ENCODE data around the gene MYBPC2.
A peak's percentile ranks its signal among the peaks of the same experiment; 100 is the strongest.

The MYBPC2 gene

GRCh38 chr19:50482916-50483315 is 50.2 kb downstream of the MYBPC2 start:
- Mint-ChIP-seq H3K9me3 (no peaks in the 10 kb centered on the region), H3K27me3 (ENCODE audit: low read depth) (no peaks in the 10 kb centered on the region), H3K4me1 (ENCODE audit: low read depth) (peaks cover 4% of the 10 kb centered on the region), H3K4me3 (no peak overlapping the region), H3K27ac (no peak overlapping the region), H3K36me3 (ENCODE audit: low read depth) (peaks cover 27% of the 10 kb centered on the region)

- H3K4me1 Mint-ChIP-seq (ENCODE audit: low read depth): peaks cover 3% of the 10 kb centered on the region
- H3K4me3 Mint-ChIP-seq: no peak overlapping the region
- H3K27me3 Mint-ChIP-seq (ENCODE audit: low read depth): no peaks in the 10 kb centered on the region
- peaks cover 28% of the 10 kb centered on the region for H3K36me3 Mint-ChIP-seq (ENCODE audit: low read depth)
- H3K9me3 Mint-ChIP-seq: no peaks in the 10 kb centered on the region
- no peak overlapping the region for H3K27ac Mint-ChIP-seq
Measured at GRCh38 chr19:50485284-50485955, 52.7 kb downstream of the MYBPC2 start.

- H3K9me3 Mint-ChIP-seq: no peaks in the 10 kb centered on the region
- peaks cover 8% of the 10 kb centered on the region for H3K4me1 Mint-ChIP-seq (ENCODE audit: low read depth)
- no peak overlapping the region for H3K27ac Mint-ChIP-seq
- peaks cover 7% of the 10 kb centered on the region for H3K27me3 Mint-ChIP-seq (ENCODE audit: low read depth)
- peaks cover 26% of the 10 kb centered on the region for H3K36me3 Mint-ChIP-seq (ENCODE audit: low read depth)
- no peak overlapping the region for H3K4me3 Mint-ChIP-seq
Measured at GRCh38 chr19:50486823-50487515, 54.3 kb downstream of the MYBPC2 start.

- H3K27ac Mint-ChIP-seq: no peak overlapping the region
- peaks cover 20% of the 10 kb centered on the region for H3K36me3 Mint-ChIP-seq (ENCODE audit: low read depth)
- H3K9me3 Mint-ChIP-seq: no peaks in the 10 kb centered on the region
- H3K4me3 Mint-ChIP-seq: no peak overlapping the region
- peaks cover 12% of the 10 kb centered on the region for H3K4me1 Mint-ChIP-seq (ENCODE audit: low read depth)
- peaks cover 7% of the 10 kb centered on the region for H3K27me3 Mint-ChIP-seq (ENCODE audit: low read depth)
Measured at GRCh38 chr19:50488389-50489194, 55.9 kb downstream of the MYBPC2 start.

GRCh38 chr19:50489461-50490011 is 56.8 kb downstream of the MYBPC2 start:
- Mint-ChIP-seq H3K4me3 (no peak overlapping the region), H3K27me3 (ENCODE audit: low read depth) (peaks cover 7% of the 10 kb centered on the region), H3K9me3 (no peaks in the 10 kb centered on the region), H3K27ac (no peak overlapping the region), H3K4me1 (ENCODE audit: low read depth) (peaks cover 12% of the 10 kb centered on the region), H3K36me3 (ENCODE audit: low read depth) (peaks cover 20% of the 10 kb centered on the region)

- Mint-ChIP-seq H3K4me1 (ENCODE audit: low read depth) (peaks cover 12% of the 10 kb centered on the region), H3K36me3 (ENCODE audit: low read depth) (peaks cover 13% of the 10 kb centered on the region), H3K4me3 (no peak overlapping the region), H3K9me3 (no peaks in the 10 kb centered on the region), H3K27ac (no peak overlapping the region), H3K27me3 (ENCODE audit: low read depth) (peaks cover 7% of the 10 kb centered on the region)
Measured at GRCh38 chr19:50490411-50490811, 57.7 kb downstream of the MYBPC2 start.

- Mint-ChIP-seq H3K27me3 (ENCODE audit: low read depth) (peaks cover 7% of the 10 kb centered on the region), H3K9me3 (no peaks in the 10 kb centered on the region), H3K4me3 (no peak overlapping the region), H3K4me1 (ENCODE audit: low read depth) (peaks cover 12% of the 10 kb centered on the region), H3K36me3 (ENCODE audit: low read depth) (peaks cover 8% of the 10 kb centered on the region), H3K27ac (no peak overlapping the region)
Measured at GRCh38 chr19:50490991-50491472, 58.3 kb downstream of the MYBPC2 start.

GRCh38 chr19:50492303-50493052 is 59.8 kb downstream of the MYBPC2 start:
- no peaks in the 10 kb centered on the region for H3K9me3 Mint-ChIP-seq

GRCh38 chr19:50493171-50493570 is 60.5 kb downstream of the MYBPC2 start:
- no peaks in the 10 kb centered on the region for H3K9me3 Mint-ChIP-seq
- no peak overlapping the region for H3K4me3 Mint-ChIP-seq
- H3K27ac Mint-ChIP-seq: no peak overlapping the region
- peaks cover 4% of the 10 kb centered on the region for H3K36me3 Mint-ChIP-seq (ENCODE audit: low read depth)
- H3K27me3 Mint-ChIP-seq (ENCODE audit: low read depth): peaks cover 7% of the 10 kb centered on the region
- peaks cover 12% of the 10 kb centered on the region for H3K4me1 Mint-ChIP-seq (ENCODE audit: low read depth)

More at GRCh38 chr19:50492303-50493052, 59.8 kb downstream of the MYBPC2 start:
- Mint-ChIP-seq H3K4me3 (peak overlapping the region; percentile 39), H3K27me3 (ENCODE audit: low read depth) (peaks cover 7% of the 10 kb centered on the region), H3K27ac (peak overlapping the region; percentile 58), H3K4me1 (ENCODE audit: low read depth) (peaks cover 12% of the 10 kb centered on the region), H3K36me3 (ENCODE audit: low read depth) (peaks cover 4% of the 10 kb centered on the region)

- no peak overlapping the region for H3K27ac Mint-ChIP-seq
- H3K9me3 Mint-ChIP-seq: no peaks in the 10 kb centered on the region
- H3K27me3 Mint-ChIP-seq (ENCODE audit: low read depth): peaks cover 7% of the 10 kb centered on the region
- H3K4me3 Mint-ChIP-seq: no peak overlapping the region
- peaks cover 9% of the 10 kb centered on the region for H3K4me1 Mint-ChIP-seq (ENCODE audit: low read depth)
- H3K36me3 Mint-ChIP-seq (ENCODE audit: low read depth): no peaks in the 10 kb centered on the region
Measured at GRCh38 chr19:50494186-50495019, 61.7 kb downstream of the MYBPC2 start.

- H3K9me3 Mint-ChIP-seq: no peaks in the 10 kb centered on the region
- H3K27ac Mint-ChIP-seq: peak overlapping the region; percentile 2
- H3K36me3 Mint-ChIP-seq (ENCODE audit: low read depth): no peaks in the 10 kb centered on the region
- H3K27me3 Mint-ChIP-seq (ENCODE audit: low read depth): peaks cover 7% of the 10 kb centered on the region
- no peak overlapping the region for H3K4me3 Mint-ChIP-seq
- H3K4me1 Mint-ChIP-seq (ENCODE audit: low read depth): peaks cover 9% of the 10 kb centered on the region
Measured at GRCh38 chr19:50495020-50495531, 62.4 kb downstream of the MYBPC2 start.

- Mint-ChIP-seq H3K4me3 (no peak overlapping the region), H3K36me3 (ENCODE audit: low read depth) (no peaks in the 10 kb centered on the region), H3K27me3 (ENCODE audit: low read depth) (peaks cover 6% of the 10 kb centered on the region), H3K4me1 (ENCODE audit: low read depth) (peaks cover 9% of the 10 kb centered on the region), H3K9me3 (no peaks in the 10 kb centered on the region), H3K27ac (no peak overlapping the region)
Measured at GRCh38 chr19:50496189-50497021, 63.7 kb downstream of the MYBPC2 start.
